ENCODE results near the gene NDFIP1.
"Not testable (repeated sequence)": the region's sequence is repeated elsewhere in the genome, so short reads cannot be mapped to it uniquely, and the experiment has no call there.

The NDFIP1 gene

DNA sequence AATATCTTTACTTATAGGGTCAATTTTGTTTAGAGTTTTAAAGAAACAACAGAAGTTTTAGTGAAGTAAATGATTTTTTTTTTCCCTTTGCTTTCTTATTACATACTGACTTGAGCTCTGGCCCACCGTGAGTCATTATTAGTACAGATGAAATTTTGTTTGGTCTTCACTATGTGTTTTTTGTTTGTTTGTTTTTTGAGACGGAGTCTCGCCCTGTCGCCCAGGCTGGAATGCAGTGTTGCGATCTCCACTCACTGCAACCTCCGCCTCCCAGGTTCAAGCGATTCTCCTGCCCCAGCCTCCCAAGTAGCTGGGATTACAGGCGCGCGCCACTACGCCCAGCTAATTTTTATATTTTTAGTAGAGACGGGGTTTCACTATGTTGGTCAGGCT, 45.9 kb downstream of the NDFIP1 start:
- DNase-seq (ENCODE audit: low read depth, low spot score) = not testable (repeated sequence)

DNA sequence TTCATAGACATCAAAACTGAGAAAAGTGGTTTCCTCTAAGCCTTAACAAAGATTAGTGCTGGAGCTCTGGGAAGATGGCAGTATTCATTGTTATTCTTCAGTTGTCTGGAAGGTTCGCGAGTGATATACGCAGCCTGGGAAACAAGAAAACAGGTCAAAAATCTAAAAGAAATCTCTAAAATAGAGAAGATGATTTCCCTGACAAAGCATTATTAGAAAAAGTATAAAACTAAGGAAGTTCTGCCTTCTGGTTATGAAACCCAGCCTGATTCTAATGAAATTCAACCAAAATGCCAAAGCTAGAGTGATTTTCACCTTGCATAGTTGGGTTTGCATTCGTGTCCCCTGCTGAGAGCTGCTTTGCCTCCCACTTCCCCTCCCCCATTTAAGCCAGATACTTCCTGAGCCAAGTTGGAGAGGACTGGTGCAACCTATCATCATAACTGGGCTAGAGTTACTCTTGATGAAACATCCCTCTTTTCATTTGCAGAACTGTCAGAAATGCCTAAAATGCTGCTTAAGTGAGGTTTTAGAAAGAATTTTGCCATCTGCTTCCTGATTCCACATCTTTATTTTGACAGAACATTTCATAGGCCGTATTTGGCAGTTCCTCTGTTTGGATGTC, 48.4 kb downstream of the NDFIP1 start:
- DNase-seq (ENCODE audit: low read depth, low spot score) = peak; percentile 73

DNA sequence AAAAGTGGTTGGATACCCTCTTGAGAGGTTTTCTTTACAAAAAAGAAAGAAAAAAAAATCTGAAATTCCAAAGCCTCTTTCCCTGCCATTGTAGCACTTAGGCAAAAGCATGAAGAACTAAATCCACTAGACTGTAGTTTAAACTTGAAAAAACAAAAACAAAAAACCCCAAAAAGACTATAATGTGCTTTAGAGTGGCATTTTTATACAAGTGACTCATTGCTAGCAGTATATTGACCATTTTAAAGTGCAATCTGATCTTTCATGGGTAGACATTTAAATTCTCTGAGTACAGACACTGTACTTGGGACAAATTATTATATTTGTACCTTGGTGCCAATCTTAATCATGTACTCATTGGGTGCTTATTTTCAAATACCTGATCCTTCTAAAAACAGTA, 50.8 kb downstream of the NDFIP1 start:
- DNase-seq (ENCODE audit: low read depth, low spot score) = no peak

DNA sequence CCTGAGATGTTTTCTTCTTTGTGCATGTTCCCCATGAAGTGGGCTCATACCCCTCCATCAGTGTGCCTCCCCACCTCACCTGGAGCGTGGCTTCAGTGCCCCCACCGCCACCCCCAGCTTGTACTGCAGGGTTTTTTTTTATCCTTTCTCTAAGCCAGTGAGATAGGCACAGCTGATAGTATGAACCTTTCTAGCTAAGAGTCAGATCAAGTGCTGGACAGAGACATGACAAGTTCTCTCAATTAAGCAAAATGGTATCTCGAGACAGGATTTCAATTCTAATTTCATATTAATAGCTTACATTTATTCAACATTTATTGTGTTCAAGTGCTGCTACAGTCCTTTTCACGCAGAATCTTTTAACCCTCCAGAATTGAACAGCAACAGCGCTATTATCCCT, 55.7 kb downstream of the NDFIP1 start:
- DNase-seq (ENCODE audit: low read depth, low spot score) = no peak

DNA sequence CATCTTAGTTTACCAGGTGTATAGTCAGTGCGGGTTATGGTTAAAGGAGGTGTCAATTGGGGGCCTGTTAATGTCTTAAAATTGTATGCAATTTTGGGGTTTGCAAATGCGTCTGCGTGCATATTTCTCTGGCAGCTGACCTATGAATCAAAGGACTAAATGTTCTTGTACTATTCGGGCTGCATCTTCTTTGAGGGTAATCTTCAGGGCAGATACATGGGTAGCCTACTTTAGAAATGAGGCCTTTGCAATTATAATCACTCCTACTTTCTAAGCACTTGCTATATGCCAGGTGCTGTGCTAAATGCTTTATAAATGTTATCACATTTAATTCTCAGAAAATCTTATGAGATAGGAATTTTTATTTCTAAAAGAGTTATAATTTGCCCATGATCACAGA, 58.2 kb downstream of the NDFIP1 start:
- no peak for DNase-seq (ENCODE audit: low read depth, low spot score)

DNA sequence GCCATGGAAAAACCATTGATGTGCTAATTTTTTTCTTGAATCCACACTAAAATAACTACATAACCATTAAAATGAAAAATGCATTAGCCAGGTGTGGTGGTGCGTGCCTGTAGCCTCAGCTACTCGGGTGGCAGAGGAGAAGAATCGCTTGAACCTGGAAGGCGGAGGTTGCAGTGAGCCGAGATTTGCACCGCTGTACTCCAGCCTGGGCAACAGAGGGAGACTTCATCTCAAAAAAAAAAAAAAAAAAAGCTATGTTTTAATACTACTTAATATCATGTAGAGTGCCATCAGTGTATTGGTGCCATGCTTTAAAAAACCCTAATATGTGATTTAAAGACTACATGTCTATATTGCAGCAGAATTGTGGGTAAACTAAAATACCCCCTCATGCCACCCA, 58.9 kb downstream of the NDFIP1 start:
- DNase-seq (ENCODE audit: low read depth, low spot score) = no peak

DNA sequence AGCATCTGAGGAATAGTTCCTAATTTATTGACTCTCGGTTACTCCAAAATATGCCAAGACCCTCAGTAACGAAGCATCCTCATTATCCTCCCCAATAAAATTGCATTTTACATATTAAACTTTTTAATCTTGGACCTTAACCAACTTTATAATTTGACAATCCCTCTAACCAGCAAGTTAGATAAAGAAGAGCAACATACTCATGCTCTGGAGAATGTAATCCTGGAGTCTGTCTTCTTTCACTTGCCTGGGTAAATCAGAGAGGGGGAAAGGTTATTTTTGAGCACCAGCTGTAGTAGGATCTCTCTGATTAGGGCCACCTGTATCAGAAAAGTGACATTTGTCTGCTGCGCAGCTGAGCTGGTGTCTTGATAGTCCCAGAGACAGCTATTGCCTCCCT, 59.8 kb downstream of the NDFIP1 start:
- DNase-seq (ENCODE audit: low read depth, low spot score) = no peak

DNA sequence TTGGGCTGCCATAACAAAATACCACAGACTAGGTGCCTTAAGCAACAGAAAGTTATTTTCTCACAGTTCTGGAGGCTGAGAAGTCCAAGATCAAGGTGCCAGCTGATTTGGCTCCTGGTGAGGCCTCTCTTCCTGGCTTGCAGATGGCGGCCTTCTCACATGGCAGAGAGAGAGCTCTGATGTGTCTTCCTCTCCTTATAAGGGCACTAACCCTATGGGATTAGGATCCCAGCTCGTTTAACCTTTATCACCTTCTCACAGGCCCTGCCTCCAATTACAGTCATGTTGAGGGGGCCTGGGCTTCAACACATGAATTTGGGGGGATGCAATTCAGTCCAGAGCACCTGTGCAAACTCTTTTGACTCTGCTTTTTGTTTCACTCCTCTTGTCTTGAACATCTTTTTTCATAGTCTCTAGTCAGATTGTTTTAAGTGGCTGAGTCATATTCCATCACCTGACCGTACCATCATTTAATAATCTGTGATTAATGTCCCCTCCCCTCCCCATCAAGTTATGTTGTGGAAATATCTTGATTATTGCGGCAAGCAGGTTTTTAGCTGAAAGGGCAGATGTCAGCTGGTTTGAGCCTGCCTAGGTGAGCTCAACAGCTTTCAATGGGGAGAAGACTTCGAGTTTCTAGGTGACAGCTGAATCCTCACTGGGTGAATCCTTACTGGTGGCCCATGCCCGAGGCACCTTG, 61.8 kb downstream of the NDFIP1 start:
- no peak for DNase-seq (ENCODE audit: low read depth, low spot score)

DNA sequence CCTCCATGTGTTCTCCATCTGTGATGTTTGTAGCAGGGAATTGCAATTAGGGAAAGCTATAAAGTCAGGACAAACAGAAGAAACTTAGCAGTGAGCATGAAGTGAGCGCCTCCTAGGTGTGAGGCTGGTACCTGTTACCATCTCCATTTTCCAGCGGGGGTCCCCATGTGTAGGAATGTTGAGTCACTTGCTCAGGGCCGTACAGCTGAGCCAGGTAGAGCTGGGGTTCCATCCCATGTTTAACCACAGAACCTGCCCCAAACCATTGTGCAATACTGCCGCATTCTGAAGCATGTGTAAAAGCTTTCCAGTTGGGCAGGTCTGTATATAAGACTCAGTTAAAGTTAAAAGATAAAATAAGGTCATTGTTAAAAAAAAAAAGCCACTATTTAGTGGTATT, 62.7 kb downstream of the NDFIP1 start:
- no peak for DNase-seq (ENCODE audit: low read depth, low spot score)

DNA sequence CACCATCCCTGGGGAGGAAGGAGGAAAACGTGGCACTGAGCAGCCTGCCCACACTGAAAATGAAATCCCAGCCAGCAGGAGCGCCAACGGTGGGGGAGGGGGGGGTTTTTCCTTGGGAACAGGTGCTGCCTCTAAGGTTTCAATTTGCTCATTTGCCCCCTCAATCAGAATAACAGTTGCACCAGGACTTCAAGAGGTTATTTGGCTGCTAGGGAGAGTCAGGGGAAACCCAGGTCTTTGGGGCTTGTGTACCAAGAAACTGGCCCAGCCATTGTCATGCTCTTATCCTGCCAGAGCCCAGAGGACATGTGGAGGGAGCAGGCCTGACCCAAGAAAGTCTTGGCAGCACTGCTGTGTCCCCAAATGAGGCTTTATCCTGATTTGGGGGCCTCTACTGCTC, 66.5 kb downstream of the NDFIP1 start:
- no peak for DNase-seq (ENCODE audit: low read depth, low spot score)

DNA sequence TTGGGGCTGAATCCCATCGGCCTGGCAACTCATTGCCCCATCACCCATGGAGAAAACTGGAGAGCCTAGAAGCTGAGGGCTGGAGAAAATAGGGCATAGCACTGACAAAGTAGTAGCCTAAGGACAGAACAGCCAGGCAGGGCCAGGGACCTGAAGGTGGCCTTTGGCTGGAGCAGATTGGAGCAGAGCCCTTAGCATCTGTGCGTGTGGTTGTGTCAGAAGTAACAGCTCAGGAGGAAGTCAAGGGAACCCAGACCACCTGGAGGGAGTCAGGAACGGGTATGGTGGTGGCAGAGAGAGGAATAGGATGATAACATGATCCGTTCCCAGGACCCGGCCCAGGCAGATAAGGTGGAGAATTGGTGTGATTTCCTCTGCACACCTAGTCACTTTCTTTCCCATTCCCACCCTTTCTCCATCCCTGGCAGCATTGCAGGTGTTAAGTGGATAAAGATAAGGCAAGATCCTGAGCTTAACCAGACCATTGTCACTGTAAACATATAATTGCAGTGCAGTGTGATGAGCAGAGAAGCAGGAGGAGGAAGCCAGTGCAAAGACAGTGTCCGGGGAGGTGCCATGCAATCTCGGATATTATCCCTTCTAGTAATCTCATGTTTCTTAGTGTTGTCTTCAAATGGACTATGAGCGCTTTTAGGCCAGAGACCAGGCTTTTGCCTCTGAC, 67.0 kb downstream of the NDFIP1 start:
- DNase-seq (ENCODE audit: low read depth, low spot score) = no peak

DNA sequence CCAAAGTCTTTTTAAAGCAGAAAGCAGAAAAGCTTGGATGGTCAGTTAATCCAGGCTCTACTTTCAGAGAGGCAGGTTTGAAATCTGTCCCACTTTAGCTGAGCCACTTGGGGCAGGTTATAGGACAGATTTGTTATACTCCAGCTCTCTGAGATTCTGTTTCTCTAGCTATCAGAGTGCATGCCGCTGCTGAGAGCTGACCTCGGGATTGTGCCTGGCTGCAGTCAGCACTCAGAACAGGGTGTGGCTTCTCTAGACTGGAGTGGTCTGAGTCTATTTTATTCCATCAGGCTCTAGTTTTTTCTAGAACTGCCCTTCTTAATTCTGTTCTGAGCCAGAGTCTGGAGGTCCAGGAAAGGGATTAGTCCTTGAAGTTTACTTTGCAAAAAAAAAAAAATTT, 67.7 kb downstream of the NDFIP1 start:
- no peak for DNase-seq (ENCODE audit: low read depth, low spot score)

DNA sequence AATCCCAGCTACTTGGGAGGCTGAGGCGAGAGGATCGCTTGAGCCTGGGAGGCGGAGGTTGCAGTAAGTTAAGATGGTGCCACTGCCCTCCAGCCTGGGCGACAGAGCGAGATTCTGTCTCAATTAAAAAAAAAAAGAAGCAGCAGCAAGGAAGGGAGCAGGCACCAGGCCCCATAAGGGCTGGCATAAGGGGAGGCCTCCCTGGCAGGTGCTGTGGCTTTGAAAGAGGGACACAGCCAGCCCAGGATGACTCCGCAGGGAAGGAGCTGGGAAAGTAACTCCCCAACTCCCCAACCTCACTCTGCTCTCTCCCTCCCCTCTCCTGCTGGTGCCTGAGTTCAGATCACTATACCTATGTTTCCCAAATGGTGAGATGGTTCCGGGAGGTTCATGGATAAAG, 70.1 kb downstream of the NDFIP1 start:
- DNase-seq (ENCODE audit: low read depth, low spot score) = no peak

DNA sequence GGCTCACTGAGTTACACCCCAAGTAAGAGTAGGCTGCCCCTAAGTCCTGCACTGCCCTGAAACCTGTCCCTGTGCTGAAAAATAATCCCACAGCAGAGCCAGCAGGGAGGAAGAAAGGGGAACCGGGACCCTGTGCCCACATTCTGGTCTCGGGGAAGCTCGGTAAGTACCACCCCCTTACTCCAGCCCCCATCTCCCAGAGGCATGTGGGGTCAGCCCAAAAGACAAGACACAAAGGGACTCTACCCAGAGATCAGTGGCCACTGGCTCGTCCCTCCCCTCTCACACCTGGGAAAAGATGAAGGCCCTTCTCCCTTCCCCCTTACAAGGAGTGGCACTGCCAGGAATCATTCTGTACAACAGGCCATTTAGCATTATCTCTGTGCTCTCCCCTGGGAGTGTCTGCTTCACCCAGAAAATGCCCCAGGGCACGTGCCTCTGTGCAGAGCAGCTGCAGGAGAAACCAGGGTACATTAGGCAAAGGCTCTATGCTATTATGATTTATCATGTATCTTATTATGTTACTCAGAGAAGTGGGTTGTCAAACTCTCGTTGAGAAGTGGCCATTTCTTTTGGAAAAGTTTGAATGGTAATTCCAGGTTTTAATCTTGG, 71.3 kb downstream of the NDFIP1 start:
- no peak for DNase-seq (ENCODE audit: low read depth, low spot score)

DNA sequence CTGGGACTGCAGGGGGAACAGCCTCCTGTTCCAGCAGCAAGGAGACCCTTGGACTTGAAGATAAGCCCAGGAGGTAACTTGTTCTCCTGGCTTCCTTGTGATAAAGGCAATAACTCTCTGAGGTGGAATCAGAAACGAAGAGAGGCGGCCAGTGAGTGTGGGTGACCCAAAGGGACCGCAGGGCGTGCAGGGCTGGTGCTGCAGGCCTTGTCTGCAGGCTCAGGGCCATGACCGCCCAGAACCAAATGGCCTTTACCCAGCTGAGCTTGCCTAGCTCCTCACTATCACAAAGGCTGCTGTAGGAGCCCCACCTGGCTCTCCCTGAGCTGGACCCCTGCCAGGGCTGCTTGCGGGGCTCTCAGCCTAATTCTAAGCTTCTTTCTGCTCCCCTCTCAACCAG, 72.5 kb downstream of the NDFIP1 start:
- no peak for DNase-seq (ENCODE audit: low read depth, low spot score)

DNA sequence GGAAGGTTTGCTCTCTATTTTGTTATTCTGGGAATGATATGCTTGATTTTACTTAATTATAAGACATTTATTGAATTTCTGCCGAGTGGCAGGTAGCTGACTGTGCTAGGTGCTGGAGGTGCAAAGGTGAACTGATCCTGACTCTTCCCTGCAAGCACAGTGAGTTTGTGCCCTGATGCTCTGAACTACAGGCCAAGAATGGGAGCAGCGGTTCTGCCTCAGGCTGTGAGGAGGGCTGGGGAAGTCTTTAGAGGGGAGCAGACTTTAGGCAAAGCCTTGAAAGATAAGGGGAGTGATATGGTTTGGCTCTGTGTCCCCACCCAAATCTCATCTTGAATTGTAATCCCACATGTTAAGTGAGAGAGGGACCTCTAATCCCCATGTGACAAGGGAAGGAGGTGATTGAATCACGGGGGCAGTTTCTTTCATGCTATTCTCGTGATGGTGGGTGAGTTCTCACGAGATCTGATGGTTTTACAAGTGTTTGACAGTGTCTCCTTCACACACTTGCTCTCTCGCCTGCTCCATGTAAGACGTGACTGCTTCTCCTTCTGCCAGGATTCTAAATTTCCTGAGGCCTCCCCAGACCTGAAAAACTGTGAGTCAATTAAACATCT, 73.1 kb downstream of the NDFIP1 start:
- DNase-seq (ENCODE audit: low read depth, low spot score) = no peak

DNA sequence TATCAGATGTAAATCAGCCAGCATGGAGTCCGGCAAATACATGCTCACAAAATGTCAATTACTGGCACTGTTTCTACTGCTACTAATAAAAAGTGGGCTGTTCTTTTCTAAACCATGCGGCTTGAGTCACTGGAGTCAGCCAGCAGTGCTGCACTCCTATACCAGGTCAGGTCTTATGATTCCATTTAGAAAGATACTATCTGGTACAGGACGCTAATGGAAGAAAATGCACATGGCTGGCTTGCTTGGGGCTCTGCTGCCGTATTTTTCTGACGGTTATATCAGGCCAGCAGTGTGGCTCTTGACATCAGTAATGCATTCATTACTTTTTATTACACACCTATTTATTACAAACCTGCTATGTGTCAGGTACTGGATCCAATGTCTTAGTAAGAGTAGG, 74.3 kb downstream of the NDFIP1 start:
- no peak for DNase-seq (ENCODE audit: low read depth, low spot score)

DNA sequence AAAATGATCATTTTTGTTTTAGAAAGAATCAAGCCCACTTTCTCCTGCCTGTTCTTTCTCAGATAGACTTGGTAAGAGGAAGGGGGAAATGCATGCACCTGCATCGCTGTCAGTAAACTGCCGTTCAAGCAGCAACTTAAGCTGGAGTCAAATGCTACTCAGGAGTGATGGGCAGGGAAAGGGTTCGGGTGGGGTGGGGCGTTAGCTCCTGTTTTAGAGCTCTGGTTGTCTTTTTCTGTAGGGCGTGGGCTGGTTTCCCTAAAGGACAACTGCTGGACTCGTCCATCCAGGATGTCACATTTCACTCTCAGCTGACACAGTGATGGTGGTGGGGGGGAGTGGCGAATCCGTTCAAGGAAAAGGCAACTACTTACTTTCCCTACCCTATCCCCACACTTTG, 75.0 kb downstream of the NDFIP1 start:
- no peak for DNase-seq (ENCODE audit: low read depth, low spot score)

DNA sequence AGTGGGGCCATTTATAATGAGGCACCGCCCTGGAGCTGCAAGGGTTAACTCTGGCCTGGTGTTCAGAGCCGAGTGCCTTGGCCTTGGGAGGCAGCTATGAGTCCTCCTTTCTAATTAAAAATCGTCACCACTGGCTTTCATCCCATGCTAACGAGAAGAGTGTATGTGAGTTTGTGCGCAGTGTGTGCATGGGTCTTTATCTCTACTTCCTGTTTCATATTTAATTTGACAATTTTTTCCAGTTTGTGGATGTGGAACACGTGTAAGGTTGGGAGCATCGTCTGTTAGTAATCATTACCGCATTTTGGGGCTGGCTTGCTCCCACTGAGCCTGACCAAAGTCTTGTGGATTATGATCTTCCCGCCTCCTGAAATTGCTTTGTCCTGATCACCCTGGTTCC, 76.4 kb downstream of the NDFIP1 start:
- DNase-seq (ENCODE audit: low read depth, low spot score) = no peak

DNA sequence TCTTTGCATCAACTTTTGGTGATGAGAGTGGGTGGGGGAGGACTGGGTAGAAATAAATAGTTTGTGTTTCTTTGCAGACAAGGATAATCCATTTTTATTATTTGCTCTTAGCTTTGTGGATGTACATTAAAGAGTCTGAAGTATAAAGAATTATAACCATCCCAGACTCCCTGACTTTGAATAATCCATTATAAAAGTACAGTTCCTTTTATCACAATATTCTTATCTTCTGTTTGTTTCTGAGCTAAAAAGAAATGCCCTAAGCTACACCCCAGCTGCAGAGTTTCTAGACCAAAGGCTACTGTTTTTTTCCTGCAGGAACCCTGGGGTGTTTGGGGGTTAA, 77.9 kb downstream of the NDFIP1 start:
- no peak for DNase-seq (ENCODE audit: low read depth, low spot score)

DNA sequence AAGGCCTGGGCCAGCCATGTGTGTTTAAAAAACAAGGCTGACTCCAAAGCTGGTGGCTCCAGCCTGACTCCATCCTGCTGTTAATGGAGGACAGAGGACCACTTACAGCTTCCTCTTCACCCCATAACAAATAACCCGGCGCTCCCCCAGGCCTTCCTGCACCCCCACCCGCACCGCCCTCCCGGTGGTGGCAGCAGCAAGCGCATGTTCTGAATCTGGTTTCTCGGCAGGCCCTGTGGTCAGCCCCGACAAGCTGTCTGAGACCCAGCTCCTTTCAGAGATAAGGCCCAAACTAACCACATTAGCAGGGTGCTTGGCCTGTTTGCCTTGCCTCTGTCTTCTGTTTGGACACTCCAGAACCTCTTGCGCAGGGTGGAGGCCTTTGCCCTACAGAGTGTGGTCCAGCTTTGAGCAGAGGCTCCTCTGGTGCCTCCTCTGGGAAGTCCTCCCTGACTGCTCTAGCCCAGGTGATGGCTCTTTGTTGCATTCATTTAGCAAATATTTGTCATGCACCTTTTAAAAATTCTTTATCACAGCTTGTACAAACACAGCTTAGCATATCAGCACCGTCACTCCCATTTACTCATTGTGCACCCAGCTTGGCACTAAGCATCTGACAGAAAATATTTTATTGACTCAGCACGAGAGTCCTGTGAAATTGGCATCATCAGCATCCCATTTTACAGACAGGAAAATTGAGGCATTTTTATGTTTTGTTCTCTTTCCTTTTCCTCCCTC, 78.4 kb downstream of the NDFIP1 start:
- DNase-seq (ENCODE audit: low read depth, low spot score) = no peak

DNA sequence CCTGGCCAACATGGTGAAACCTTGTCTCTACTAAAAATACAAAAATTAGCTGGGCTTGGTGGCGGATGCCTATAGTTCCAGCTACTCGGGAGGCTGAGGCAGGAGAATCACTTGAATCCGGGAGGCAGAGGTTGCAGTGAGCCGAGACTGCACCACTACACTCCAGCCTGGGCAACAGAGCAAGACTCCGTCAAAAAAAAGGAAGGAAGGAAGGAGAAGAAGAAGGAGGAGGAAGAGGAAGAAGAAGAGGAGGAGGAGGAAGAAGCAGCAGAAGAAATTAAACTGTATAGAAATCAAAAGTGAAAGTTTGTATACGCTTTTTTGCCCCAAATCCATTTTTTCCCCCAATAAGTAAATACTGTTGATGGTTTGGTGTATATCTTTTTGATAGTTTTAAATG, 80.1 kb downstream of the NDFIP1 start:
- not testable (repeated sequence) for DNase-seq (ENCODE audit: low read depth, low spot score)

All from iPS DF 19.7 (cell line).